Muscle layer of duodenum (tissue), 2 donors: ENCODE data around the gene NCOA1.

ENCODE experiments used
- H3K27ac ChIP-seq: one replicate; pipeline ENCODE4 v1.7.0; 2013; ENCODE audit warnings: mild to moderate bottlenecking, low read length
- H3K27me3 ChIP-seq: one replicate; pipeline ENCODE4 v1.7.0; 2013; ENCODE audit warnings: low read depth, mild to moderate bottlenecking, control low read depth, low read length
- H3K36me3 ChIP-seq, 2 donors: one replicate each; pipeline ENCODE4 v1.7.0; 2013; ENCODE audit warnings: low read length in 2 of 2, control low read depth in 1 of 2, mild to moderate bottlenecking in 1 of 2; ENCODE audit not compliant: insufficient read depth in 2 of 2, control insufficient read depth in 1 of 2
- H3K4me1 ChIP-seq, 2 donors: one replicate each; pipeline ENCODE4 v1.7.0; 2013; ENCODE audit warnings: low read length in 2 of 2, mild to moderate bottlenecking in 2 of 2, control low read depth in 1 of 2, moderate library complexity in 1 of 2; ENCODE audit not compliant: insufficient read depth in 2 of 2, control insufficient read depth in 1 of 2
- H3K4me3 ChIP-seq, 2 donors: one replicate each; pipeline ENCODE4 v1.7.0; 2013; ENCODE audit warnings: low read length in 2 of 2, low read depth in 1 of 2, mild to moderate bottlenecking in 1 of 2
- H3K9me3 ChIP-seq, 2 donors: one replicate each; pipeline ENCODE4 v1.7.0; 2013; ENCODE audit warnings: low read length in 2 of 2, control low read depth in 1 of 2, mild to moderate bottlenecking in 1 of 2; ENCODE audit not compliant: control insufficient read depth in 1 of 2
- donor health status: healthy.

The NCOA1 gene

DNA sequence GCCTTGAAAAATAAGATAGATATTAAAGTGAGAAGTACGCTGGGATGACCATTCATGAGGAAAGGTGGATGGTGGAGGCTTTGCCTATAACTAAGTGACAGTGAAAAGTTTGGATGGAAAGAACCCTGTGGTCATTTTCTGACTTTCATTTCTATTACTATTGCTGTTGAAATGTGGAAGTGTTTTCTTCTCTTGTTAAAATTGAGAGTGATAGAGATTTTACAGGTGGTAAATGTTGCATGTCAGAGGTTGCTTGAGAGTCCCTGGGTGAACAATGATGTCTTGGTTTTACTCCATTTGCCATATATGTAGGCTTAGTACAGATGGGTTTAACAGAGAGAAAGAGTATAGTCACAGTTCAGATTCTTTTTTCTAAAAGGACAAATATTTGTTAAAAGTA is 18.4 kb downstream of the NCOA1 start:
- Histone ChIP-seq H3K9me3 (no peaks in the 10 kb centered on the region), H3K4me3 (no peak overlapping the region), H3K36me3 (no peaks in the 10 kb centered on the region), H3K27ac (no peak overlapping the region), H3K27me3 (no peaks in the 10 kb centered on the region), H3K4me1 (peaks cover 5 to 27% of the 10 kb centered on the region in 2 donors)

DNA sequence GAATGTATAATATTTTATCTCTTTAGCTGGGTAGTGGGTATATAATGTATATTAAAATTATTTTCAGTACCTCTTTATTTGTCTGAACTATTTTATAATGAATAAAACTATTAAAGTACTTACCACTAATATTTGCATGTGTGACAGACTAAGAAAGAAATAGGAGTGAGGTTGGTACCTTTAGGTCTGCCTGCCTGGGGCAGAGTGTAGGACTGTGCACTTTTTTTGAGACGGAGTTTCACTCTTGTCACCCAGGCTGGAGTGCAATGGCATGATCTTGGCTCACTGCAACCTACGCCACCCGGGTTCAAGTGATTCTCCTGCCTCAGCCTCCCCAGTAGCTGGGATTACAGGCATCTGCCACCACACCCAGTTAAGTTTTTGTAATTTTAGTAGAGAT is 18.8 kb downstream of the NCOA1 start:
- no peaks in the 10 kb centered on the region for H3K9me3 ChIP-seq
- H3K4me3 ChIP-seq, result no peak overlapping the region
- H3K36me3 ChIP-seq, result no peaks in the 10 kb centered on the region
- H3K4me1 ChIP-seq, result peaks cover 5 to 27% of the 10 kb centered on the region in 2 donors
- no peaks in the 10 kb centered on the region for H3K27me3 ChIP-seq
- no peak overlapping the region for H3K27ac ChIP-seq

DNA sequence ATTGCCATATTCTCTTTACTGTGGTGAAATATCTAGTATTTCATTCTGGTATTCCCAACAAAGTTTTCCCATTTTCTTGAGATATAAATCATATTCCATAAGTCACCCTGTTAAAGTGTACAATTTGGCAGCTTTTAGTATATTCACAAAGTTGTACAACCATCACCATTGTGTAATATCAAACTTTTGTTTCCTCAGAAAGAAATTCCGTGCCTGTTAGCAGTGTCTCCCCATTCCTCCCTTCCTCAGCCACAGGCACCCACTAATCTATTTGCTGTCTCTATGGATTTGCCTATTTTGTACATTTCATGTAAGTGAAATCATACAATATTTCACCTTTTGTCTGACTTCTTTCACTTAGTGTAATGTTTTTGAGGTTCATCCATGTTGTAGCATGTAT is 19.7 kb downstream of the NCOA1 start:
- H3K27ac ChIP-seq, result no peak overlapping the region
- H3K36me3 ChIP-seq, result no peaks in the 10 kb centered on the region
- H3K4me3 ChIP-seq, result no peak overlapping the region
- no peaks in the 10 kb centered on the region for H3K27me3 ChIP-seq
- H3K4me1 ChIP-seq, result peaks cover 5 to 23% of the 10 kb centered on the region in 2 donors
- no peaks in the 10 kb centered on the region for H3K9me3 ChIP-seq

DNA sequence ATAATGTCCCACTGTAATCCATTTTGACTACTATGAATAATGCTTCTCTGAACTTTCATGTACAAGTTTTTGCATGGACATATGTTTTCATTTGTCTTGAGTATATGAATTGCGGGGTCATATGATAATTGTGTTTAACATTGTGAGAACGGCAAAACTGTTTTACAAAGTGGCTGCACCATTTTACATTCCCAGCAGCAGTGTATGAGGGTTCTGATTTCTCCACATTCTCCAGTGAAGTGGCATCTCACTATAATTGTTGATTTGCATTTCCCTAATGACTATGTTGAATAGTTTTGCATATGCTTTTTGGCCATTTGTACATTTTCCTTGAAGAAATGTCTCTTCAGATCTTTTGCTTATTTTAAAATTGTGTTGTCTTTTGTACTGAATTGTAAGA is 20.1 kb downstream of the NCOA1 start:
- H3K27me3 ChIP-seq, result no peaks in the 10 kb centered on the region
- H3K4me3 ChIP-seq, result no peak overlapping the region
- H3K4me1 ChIP-seq, result peaks cover 5 to 22% of the 10 kb centered on the region in 2 donors
- no peaks in the 10 kb centered on the region for H3K36me3 ChIP-seq
- H3K27ac ChIP-seq, result no peak overlapping the region
- no peaks in the 10 kb centered on the region for H3K9me3 ChIP-seq

DNA sequence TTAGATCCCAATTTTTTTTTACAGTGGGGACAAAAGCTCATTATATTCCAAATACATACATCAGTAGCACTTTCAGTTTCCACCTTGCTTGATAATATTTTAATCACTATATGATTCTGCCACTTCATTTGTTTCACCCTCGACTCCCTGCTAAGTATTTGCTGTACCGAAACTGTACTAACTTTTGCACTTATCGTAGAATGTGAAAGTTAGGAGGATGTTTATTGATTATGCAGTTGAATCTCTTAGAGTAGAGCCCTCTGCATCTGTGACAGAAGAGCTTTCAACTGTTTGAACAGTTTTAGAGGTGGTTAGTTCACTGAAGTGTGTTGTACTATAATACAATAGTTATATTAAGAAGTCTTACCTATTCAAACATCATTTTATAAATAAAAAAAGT is 20.8 kb downstream of the NCOA1 start:
- Histone ChIP-seq H3K4me1 (peaks cover 5 to 22% of the 10 kb centered on the region in 2 donors), H3K27ac (no peak overlapping the region), H3K27me3 (no peaks in the 10 kb centered on the region)

DNA sequence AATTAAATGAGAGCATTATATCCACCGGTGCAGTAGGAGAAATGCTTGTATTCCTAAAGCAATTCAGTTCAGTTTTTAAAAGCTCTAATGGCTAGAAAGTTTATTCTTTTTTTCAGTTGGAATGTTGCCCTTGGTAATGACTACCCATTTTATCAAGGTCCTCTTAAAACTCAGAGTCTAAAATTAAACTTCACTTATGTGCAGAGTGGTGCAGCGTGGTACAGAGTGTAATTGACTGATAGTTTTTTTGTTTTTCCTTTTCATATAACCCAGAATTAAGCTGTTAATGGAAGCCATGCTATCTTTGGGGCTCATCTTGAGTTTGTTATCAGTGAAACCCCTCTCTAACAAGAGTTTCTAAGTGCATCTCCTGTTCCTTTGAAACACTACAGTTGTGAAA is 21.4 kb downstream of the NCOA1 start:
- H3K4me3 ChIP-seq, result no peak overlapping the region
- H3K4me1 ChIP-seq, result peaks cover 5 to 22% of the 10 kb centered on the region in 2 donors
- H3K27me3 ChIP-seq, result no peaks in the 10 kb centered on the region
- H3K9me3 ChIP-seq, result no peaks in the 10 kb centered on the region
- no peaks in the 10 kb centered on the region for H3K36me3 ChIP-seq
- H3K27ac ChIP-seq, result no peak overlapping the region

More for the DNA sequence above, 20.8 kb downstream of the NCOA1 start:
- Histone ChIP-seq H3K4me3 (no peak overlapping the region), H3K9me3 (no peaks in the 10 kb centered on the region), H3K36me3 (no peaks in the 10 kb centered on the region)

DNA sequence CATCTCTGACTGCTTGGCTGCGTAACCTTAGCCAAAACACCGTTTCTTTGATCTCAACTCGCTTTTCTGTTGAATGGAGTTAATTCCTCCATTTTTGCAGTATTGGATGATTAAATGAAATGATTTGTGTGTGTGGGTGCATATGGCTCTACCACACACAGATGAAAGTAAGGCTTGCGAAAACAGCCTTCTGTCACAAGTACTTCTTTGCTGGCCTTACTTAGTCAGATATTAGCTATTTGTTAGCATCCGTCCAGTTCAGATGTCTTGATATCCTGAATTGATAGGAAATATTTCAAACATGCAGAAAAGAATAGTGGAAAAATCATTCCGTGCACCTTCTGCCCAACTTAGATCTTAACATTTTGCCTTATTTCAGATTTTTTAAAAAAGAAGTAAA is 21.8 kb downstream of the NCOA1 start:
- no peak overlapping the region for H3K4me3 ChIP-seq
- H3K27me3 ChIP-seq, result no peaks in the 10 kb centered on the region
- no peak overlapping the region for H3K27ac ChIP-seq
- no peaks in the 10 kb centered on the region for H3K36me3 ChIP-seq
- H3K9me3 ChIP-seq, result no peaks in the 10 kb centered on the region
- H3K4me1 ChIP-seq, result peaks cover 5 to 22% of the 10 kb centered on the region in 2 donors

DNA sequence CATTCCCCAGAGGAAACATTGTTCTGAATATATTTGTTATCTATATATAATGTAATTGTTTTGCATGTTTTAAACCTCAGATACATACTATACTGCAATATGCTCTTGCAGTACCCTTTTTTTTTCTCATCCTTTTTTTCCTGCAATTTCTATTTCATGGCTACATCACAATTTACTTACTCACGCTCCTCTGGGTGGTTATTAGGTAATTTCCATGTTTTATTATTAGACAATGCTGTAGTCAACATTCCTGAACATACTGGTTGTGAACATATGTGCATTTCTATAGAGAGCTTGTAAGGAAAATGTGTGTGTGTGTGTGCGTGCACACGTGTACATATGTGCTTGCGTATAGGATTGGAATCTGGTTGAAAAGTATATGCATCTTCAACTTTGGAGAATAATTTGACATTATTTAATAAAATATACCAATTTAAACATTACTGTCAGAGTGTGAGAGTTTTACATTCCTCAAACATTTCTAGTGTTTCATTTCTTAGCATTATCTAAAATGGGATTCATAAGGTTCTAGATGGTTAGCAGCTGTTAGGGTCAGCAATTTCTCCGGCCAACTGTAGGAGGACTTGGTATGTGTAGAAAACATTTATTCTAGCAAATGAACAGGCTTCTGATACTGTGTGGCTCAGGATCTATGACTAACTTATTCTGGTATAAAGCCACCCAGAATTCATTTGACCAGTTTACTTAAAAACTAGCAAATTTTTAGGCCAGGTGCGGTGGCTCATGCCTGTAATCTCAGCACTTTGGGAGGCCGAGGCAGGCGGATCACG is 22.4 kb downstream of the NCOA1 start:
- Histone ChIP-seq H3K27me3 (no peaks in the 10 kb centered on the region), H3K36me3 (no peaks in the 10 kb centered on the region), H3K4me1 (peaks cover 5 to 22% of the 10 kb centered on the region in 2 donors), H3K9me3 (no peaks in the 10 kb centered on the region), H3K4me3 (no peak overlapping the region), H3K27ac (no peak overlapping the region)

DNA sequence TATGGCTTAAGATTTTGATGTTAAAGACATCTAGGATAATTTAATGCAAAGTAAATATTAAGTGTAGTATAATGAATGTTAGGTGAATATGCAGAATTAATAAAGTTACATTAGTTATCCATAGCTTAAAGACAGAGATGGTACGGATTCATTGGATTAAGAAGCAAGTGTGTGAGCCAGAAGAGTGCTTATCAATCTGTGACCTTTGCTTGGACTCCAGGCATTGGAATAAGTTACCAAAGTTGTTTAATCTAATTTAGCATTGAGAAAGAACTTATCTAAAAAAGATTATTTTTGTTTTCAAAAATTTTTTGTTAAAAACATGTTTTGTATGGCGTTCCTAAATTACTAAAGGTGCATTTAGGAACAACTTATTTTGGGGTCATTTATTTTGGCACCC is 23.8 kb downstream of the NCOA1 start:
- H3K4me3 ChIP-seq, result no peak overlapping the region
- no peaks in the 10 kb centered on the region for H3K9me3 ChIP-seq
- no peak overlapping the region for H3K27ac ChIP-seq
- H3K27me3 ChIP-seq, result no peaks in the 10 kb centered on the region
- H3K4me1 ChIP-seq, result peaks cover 0 to 22% of the 10 kb centered on the region in 2 donors
- no peaks in the 10 kb centered on the region for H3K36me3 ChIP-seq

DNA sequence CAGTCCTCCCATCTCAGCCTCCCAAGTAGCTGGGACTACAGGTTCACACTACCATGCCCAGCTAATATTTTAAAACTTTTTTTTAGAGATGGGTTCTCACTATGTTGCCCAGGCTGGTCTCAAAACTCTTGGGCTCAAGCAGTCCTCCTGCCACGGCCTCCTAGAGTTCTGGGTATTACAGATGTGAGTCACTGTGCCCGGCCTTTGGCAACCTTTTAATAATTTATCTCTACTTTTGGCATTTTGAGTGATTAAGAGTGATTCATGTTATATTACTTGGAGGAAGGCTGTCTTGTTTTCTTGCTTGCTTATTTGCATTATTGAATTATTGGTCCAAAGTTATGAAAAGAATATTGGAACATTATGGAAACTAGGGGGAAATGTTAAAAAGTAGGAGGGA is 24.3 kb downstream of the NCOA1 start:
- Histone ChIP-seq H3K9me3 (no peaks in the 10 kb centered on the region), H3K4me1 (peaks cover 0 to 22% of the 10 kb centered on the region in 2 donors), H3K27me3 (no peaks in the 10 kb centered on the region), H3K27ac (no peak overlapping the region), H3K4me3 (no peak overlapping the region), H3K36me3 (no peaks in the 10 kb centered on the region)

DNA sequence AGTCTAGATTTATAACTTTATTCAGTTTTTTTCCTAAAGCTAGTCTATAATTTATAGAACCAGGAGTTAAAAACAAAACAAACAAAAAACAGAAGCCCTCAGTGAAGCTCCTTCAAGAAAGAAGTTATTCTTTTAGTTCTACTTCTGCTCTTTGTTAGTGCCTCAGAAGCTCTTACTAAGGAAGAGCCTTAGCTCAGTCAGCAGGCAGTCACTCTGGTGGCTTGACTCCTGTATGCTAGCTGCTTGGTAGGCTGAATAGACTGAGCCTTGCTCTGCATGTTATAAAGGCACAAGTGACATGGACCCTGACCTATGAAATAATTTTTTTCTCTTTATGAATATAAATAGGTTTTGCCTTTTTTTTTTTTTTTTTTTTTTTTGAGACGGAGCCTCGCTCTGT is 24.8 kb downstream of the NCOA1 start:
- H3K27ac ChIP-seq, result no peak overlapping the region
- H3K4me1 ChIP-seq, result peaks cover 0 to 22% of the 10 kb centered on the region in 2 donors
- no peaks in the 10 kb centered on the region for H3K27me3 ChIP-seq
- no peaks in the 10 kb centered on the region for H3K9me3 ChIP-seq
- no peak overlapping the region for H3K4me3 ChIP-seq
- H3K36me3 ChIP-seq, result no peaks in the 10 kb centered on the region

DNA sequence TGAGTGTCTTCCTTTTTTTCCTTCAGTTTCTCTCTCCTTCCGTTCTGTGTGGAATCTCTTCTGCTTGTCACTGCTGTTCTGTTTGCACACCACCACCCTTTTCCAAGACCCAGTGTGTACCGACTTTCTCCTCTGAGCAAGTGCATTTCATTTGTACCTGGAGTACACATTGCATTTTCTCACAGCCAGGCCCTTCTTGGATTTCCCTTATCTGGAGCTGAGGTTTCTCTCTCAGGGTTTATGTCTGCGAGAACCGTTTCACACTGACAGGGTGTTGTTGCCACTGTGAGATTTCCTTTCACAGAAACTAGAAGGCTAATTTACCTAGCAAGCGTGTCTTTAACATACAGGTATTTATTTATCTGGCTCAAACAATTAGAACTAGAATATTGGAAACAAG is 26.2 kb downstream of the NCOA1 start:
- H3K9me3 ChIP-seq, result no peaks in the 10 kb centered on the region
- H3K36me3 ChIP-seq, result no peaks in the 10 kb centered on the region
- no peak overlapping the region for H3K27ac ChIP-seq
- H3K4me1 ChIP-seq, result peaks cover 0 to 23% of the 10 kb centered on the region in 2 donors
- H3K27me3 ChIP-seq, result no peaks in the 10 kb centered on the region
- H3K4me3 ChIP-seq, result no peak overlapping the region
